Thyroid gland (tissue), 4 donors: ENCODE results near the gene CTSE.
A peak's percentile ranks its signal among the peaks of the same experiment; 100 is the strongest.

Source experiments
- POLR2A ChIP-seq, 2 donors: fragments of 450-650 bp; IDR thresholded peaks; one replicate each; pipeline ENCODE4 v1.6.1; 2017; ENCODE audit warnings: antibody characterized with exemption in 2 of 2, mild to moderate bottlenecking in 2 of 2, moderate library complexity in 1 of 2
- TF ChIP-seq, protein P1 (sequence below), 6 experiments: fragments of 200-600 bp in 3 of 6; fragments of 450-650 bp in 3 of 6; sonication (generic) in 3 of 6; IDR thresholded peaks; one replicate each; pipeline ENCODE4 v1.5.1; 2016 to 2019; ENCODE audit warnings: antibody characterized with exemption in 6 of 6, mild to moderate bottlenecking in 2 of 6, inconsistent platforms in 1 of 6, moderate library complexity in 1 of 6

DNA sequence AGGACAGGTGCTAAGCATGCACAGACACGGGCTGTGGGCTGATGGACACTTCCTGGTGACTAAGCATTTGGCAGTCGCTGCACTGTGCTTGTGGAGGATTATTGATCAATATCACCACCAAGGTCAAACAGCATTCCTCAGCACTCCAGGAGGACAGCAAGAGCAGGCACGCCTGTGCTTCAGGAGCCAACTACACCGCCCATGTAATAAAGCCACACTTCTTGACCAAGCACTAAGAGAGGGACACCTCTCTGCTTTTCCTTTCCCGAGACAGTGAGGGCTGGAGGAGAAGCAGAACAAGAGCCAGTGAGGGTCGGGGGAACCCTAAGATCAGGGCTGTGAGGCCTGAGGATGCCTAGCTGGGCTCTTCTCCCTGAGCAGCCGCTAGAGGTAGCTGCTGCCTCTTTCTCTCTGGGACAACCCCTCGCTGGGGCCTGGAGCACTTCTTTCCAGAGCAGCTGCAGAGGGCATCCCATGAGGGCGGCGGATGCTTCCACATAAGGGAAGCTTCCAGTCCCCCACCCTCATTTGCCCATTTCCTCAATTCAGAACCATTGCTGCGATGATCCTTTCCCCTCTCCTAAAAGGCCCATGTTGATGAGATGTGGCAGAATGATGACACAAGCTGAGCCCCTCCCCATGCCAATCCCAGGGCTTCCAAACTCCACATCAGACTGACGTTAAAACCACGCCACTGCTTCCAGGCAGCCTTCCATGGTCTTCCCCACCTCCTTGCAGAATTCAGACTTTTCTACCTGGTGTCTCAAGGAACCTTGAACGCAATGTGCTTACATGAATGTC is 39.6 kb downstream of the CTSE start:
- TF ChIP-seq, protein P1, sequence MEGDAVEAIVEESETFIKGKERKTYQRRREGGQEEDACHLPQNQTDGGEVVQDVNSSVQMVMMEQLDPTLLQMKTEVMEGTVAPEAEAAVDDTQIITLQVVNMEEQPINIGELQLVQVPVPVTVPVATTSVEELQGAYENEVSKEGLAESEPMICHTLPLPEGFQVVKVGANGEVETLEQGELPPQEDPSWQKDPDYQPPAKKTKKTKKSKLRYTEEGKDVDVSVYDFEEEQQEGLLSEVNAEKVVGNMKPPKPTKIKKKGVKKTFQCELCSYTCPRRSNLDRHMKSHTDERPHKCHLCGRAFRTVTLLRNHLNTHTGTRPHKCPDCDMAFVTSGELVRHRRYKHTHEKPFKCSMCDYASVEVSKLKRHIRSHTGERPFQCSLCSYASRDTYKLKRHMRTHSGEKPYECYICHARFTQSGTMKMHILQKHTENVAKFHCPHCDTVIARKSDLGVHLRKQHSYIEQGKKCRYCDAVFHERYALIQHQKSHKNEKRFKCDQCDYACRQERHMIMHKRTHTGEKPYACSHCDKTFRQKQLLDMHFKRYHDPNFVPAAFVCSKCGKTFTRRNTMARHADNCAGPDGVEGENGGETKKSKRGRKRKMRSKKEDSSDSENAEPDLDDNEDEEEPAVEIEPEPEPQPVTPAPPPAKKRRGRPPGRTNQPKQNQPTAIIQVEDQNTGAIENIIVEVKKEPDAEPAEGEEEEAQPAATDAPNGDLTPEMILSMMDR (IDR thresholded peaks at IDR 0.05), result peak; percentile 29 to 88 (median 74)
- no peak for TF ChIP-seq POLR2A (IDR thresholded peaks at IDR 0.05)
